IMR-90 (cell line): ENCODE results near the gene IMMT. TPM values are rescaled to one million over a fixed set of nuclear protein-coding genes. Genes with fewer than 3 reads are reported as not detected.

Source experiments
- ATAC-seq: fragments of 200-7000 bp; cut with Tn5 transposase; 2 replicates; pipeline ENCODE4 v1.9.1; 2020; ENCODE audit warnings: low read depth, mild to moderate bottlenecking, moderate library complexity
- BruUV-seq: library from RNA; stranded (reverse); fragments of 400-500 nt; replicated peaks from 2 replicates; lab custom pipeline; 2021; lab: Mats Ljungman, UMichigan
- CTCF ChIA-PET: fragments of 300-600 bp; formaldehyde crosslinking; extraction: SDS; loops from one replicate; lab custom pipeline; 2021; ENCODE audit warnings: antibody characterized with exemption; lab: Yijun Ruan, JAX
- POLR2A ChIA-PET: fragments of 300-600 bp; sonication (Branson Sonifier 250); formaldehyde crosslinking; loops from one replicate; lab custom pipeline; 2022; ENCODE audit warnings: antibody characterized with exemption; ENCODE audit not compliant: unreplicated experiment; lab: Charles Lee
- DNase-seq: peaks from one replicate; pipeline ENCODE4 v3.0.0; 2013
- H2AFZ ChIP-seq: replicated peaks from 2 replicates; pipeline ENCODE3; 2013; ENCODE audit warnings: low read length, mild to moderate bottlenecking; ENCODE audit not compliant: poor library complexity
- H2AK5ac ChIP-seq: 2 replicates; pipeline ENCODE4 v1.6.1; 2013; ENCODE audit warnings: low read depth, low read length, inconsistent platforms
- H2AK9ac ChIP-seq: replicated peaks from 2 replicates; pipeline ENCODE3; 2013; ENCODE audit warnings: mild to moderate bottlenecking, low read depth, low read length, moderate library complexity; ENCODE audit not compliant: poor library complexity
- H2BK120ac ChIP-seq: 2 replicates; pipeline ENCODE4 v1.6.1; 2013; ENCODE audit warnings: low read depth, low read length, inconsistent platforms
- H2BK15ac ChIP-seq: 3 replicates; pipeline ENCODE4 v1.6.1; 2013; ENCODE audit warnings: low read depth, low read length, inconsistent platforms
- H2BK20ac ChIP-seq: 2 replicates; pipeline ENCODE4 v1.6.1; 2013; ENCODE audit warnings: low read depth, mild to moderate bottlenecking, inconsistent platforms, low read length, moderate library complexity
- H2BK5ac ChIP-seq: 2 replicates; pipeline ENCODE4 v1.6.1; 2013; ENCODE audit warnings: mild to moderate bottlenecking, low read depth, low read length, inconsistent platforms; ENCODE audit not compliant: poor library complexity, severe bottlenecking
- H3K14ac ChIP-seq: replicated peaks from 2 replicates; pipeline ENCODE4 v1.6.1; 2013; ENCODE audit warnings: low read depth, low read length, inconsistent platforms
- H3K18ac ChIP-seq: 2 replicates; pipeline ENCODE4 v1.6.1; 2013; ENCODE audit warnings: low read depth, low read length, control low read depth
- H3K23ac ChIP-seq: 2 replicates; pipeline ENCODE4 v1.6.1; 2013; ENCODE audit warnings: low read depth, low read length, inconsistent platforms
- H3K27ac ChIP-seq: 2 replicates; pipeline ENCODE4 v1.5.1; 2013; ENCODE audit warnings: mild to moderate bottlenecking, control low read depth, low read length; ENCODE audit not compliant: insufficient read depth
- H3K27me3 ChIP-seq: 2 replicates; pipeline ENCODE4 v1.6.1; 2013; ENCODE audit warnings: low read length; ENCODE audit not compliant: control insufficient read depth, insufficient read depth
- H3K36me3 ChIP-seq: 2 replicates; pipeline ENCODE4 v1.6.1; 2013; ENCODE audit warnings: low read length, mixed read lengths; ENCODE audit not compliant: control insufficient read depth, insufficient read depth
- H3K4ac ChIP-seq: 2 replicates; pipeline ENCODE4 v1.6.1; 2013; ENCODE audit warnings: low read depth, low read length, inconsistent platforms
- H3K4me1 ChIP-seq: 2 replicates; pipeline ENCODE4 v1.6.1; 2013; ENCODE audit warnings: low read length, mixed read lengths; ENCODE audit not compliant: control insufficient read depth, insufficient read depth
- H3K4me2 ChIP-seq: 2 replicates; pipeline ENCODE4 v1.6.1; 2013; ENCODE audit warnings: low read depth, mild to moderate bottlenecking, control low read depth, low read length, moderate library complexity
- H3K4me3 ChIP-seq: 2 replicates; pipeline ENCODE4 v1.5.1; 2013; ENCODE audit warnings: low read depth, mild to moderate bottlenecking, control low read depth, low read length, moderate library complexity; ENCODE audit not compliant: insufficient read depth
- H3K56ac ChIP-seq: 2 replicates; pipeline ENCODE4 v1.6.1; 2013; ENCODE audit warnings: low read length, inconsistent platforms; ENCODE audit not compliant: insufficient read depth; ENCODE audit errors: extremely low read depth
- H3K79me1 ChIP-seq, 2 experiments: 2 replicates each; pipeline ENCODE4 v1.6.1; 2013; ENCODE audit warnings: low read length in 2 of 2, inconsistent platforms in 1 of 2, low read depth in 1 of 2
- H3K9ac ChIP-seq: 2 replicates; pipeline ENCODE4 v1.6.1; 2013; ENCODE audit warnings: low read depth, low read length, control low read depth
- H3K9me1 ChIP-seq: 2 replicates; pipeline ENCODE4 v1.6.1; 2013; ENCODE audit warnings: low read length, inconsistent platforms; ENCODE audit not compliant: insufficient read depth
- H3K9me3 ChIP-seq: 2 replicates; pipeline ENCODE4 v1.6.1; 2013; ENCODE audit warnings: low read length; ENCODE audit not compliant: control insufficient read depth, insufficient read depth
- H4K20me1 ChIP-seq: 2 replicates; pipeline ENCODE4 v1.6.1; 2013; ENCODE audit warnings: low read length, inconsistent platforms; ENCODE audit not compliant: insufficient read depth
- H4K5ac ChIP-seq: 2 replicates; pipeline ENCODE4 v1.6.1; 2013; ENCODE audit warnings: mild to moderate bottlenecking, low read depth, low read length, control low read depth
- H4K8ac ChIP-seq, 2 experiments: 2 replicates each; pipeline ENCODE4 v1.6.1; 2013; ENCODE audit warnings: low read depth in 2 of 2, low read length in 2 of 2, control low read depth in 1 of 2, inconsistent platforms in 1 of 2
- H4K91ac ChIP-seq: 2 replicates; pipeline ENCODE4 v1.6.1; 2013; ENCODE audit warnings: low read depth, low read length, inconsistent platforms; ENCODE audit not compliant: insufficient read depth
- BHLHE40 ChIP-seq: fragments of 150-350 bp; IDR thresholded peaks from 2 replicates; pipeline ENCODE4 v1.6.1; 2016; ENCODE audit warnings: mild to moderate bottlenecking, low read depth, low read length
- CTCF ChIP-seq: conservative IDR thresholded peaks from 2 replicates; pipeline ENCODE4 v1.5.1; 2012; ENCODE audit warnings: mild to moderate bottlenecking, low read depth, low read length, improper control_type of control experiment
- MAFK ChIP-seq: IDR thresholded peaks from 2 replicates; pipeline ENCODE4 v1.6.1; 2012; ENCODE audit warnings: low read depth, low read length, improper control_type of control experiment
- NFE2L2 ChIP-seq: fragments of 150-350 bp; IDR thresholded peaks from 2 replicates; pipeline ENCODE4 v1.6.1; 2016; ENCODE audit warnings: low read depth, mild to moderate bottlenecking, low read length
- RAD21 ChIP-seq: IDR thresholded peaks from 2 replicates; pipeline ENCODE4 v1.6.1; 2012; ENCODE audit warnings: low read length, improper control_type of control experiment
- dilution Hi-C: fragments of 300-500 bp; cut with HindIII; formaldehyde crosslinking; loops from one replicate; pipeline ENCODE4 v1.14.3; 2018; ENCODE audit warnings: low sequenced_read_pairs; ENCODE audit not compliant: unreplicated experiment
- in situ Hi-C: fragments of 300-500 bp; cut with MboI; formaldehyde crosslinking; loops from 3 replicates; pipeline ENCODE4 v1.14.3; 2019; ENCODE audit warnings: low sequenced_read_pairs, inconsistent platforms, mixed read lengths
- intact Hi-C: fragments of 100-400 bp; cut with micrococcal nuclease; formaldehyde crosslinking; loops from 2 replicates; pipeline ENCODE4 v1.10.0; 2022
- polyA plus RNA-seq, 3 experiments: library from polyadenylated mRNA; depleted of rRNA; stranded (reverse); fragments of >200 nt; gene quantifications; 2 replicates each; pipeline ENCODE4 v1.2.3, GENCODE V29; 2012; ENCODE audit warnings: low replicate concordance in 1 of 3
- total RNA-seq: library from RNA; depleted of rRNA; stranded (reverse); fragments of >200 nt; gene quantifications from 2 replicates; pipeline ENCODE4 v1.2.3, GENCODE V29; 2012

Gene IMMT
- total and polyA plus RNA-seq, 2 of the 4 experiments (the other 2 are of a cell fraction) = 50.5 to 87.3 TPM

GRCh38 chr2:86176597-86176996, 18.7 kb downstream of the IMMT start:
- Histone ChIP-seq H4K5ac (no peak overlapping the region), H2AK9ac (no peak overlapping the region), H2BK20ac (no peak overlapping the region), H3K4ac (no peak overlapping the region), H3K27me3 (no peaks in the 10 kb centered on the region), H3K14ac (no peak overlapping the region), H3K79me1 (peaks cover 19 to 32% of the 10 kb centered on the region in 2 experiments), H3K4me1 (0 out of 2 replicates have a peak, but pooled peaks cover 1% of the 10 kb centered on the region), H2AFZ (no peak overlapping the region), H3K4me3 (no peak overlapping the region), H3K9ac (no peak overlapping the region), H4K91ac (no peak overlapping the region), H4K20me1 (peaks cover 3% of the 10 kb centered on the region), H3K9me1 (peaks cover 2% of the 10 kb centered on the region; the same call in 1 of the 2 replicates), H4K8ac (no peak overlapping the region), H2AK5ac (no peak overlapping the region), H3K23ac (no peak overlapping the region), H2BK5ac (no peak overlapping the region), H2BK120ac (no peak overlapping the region), H3K36me3 (peaks cover 26% of the 10 kb centered on the region), H3K56ac (no peak overlapping the region), H2BK15ac (no peak overlapping the region), H3K18ac (no peak overlapping the region), H3K9me3 (no peaks in the 10 kb centered on the region), H3K4me2 (no peak overlapping the region), H3K27ac (no peak overlapping the region)
- ATAC-seq = peak; percentile 17; the same call in 1 of the 2 replicates
- CTCF ChIA-PET = interaction anchor here (1.1 kb wide), 1 partner anchor 18 kb away, joined by 3 read pairs; no protein-coding TSS in a partner anchor
- TF ChIP-seq RAD21 (no peak), MAFK (no peak), NFE2L2 (no peak), CTCF (no peak), BHLHE40 (no peak)
- POLR2A ChIA-PET = interaction anchor here (0.7 kb wide), 1 partner anchor 233 kb away, joined by 8 read pairs; no protein-coding TSS in a partner anchor
- dilution Hi-C loops (no loop called here), intact Hi-C loops (no loop called here), in situ Hi-C loops (no loop called here)
- peak; percentile 26 for DNase-seq
- BruUV-seq = no TSS peak
